Panc1 (cell line): ENCODE measurements around the gene SFSWAP. TPM values are rescaled to one million over a fixed set of nuclear protein-coding genes. Genes with fewer than 3 reads are reported as not detected.
A peak's percentile ranks its signal among the peaks of the same experiment; 100 is the strongest.

Source experiments
- ATAC-seq: fragments of 200-7000 bp; cut with Tn5 transposase; 2 replicates; pipeline ENCODE4 v1.9.1; 2020; ENCODE audit warnings: mild to moderate bottlenecking, moderate library complexity
- BruUV-seq: library from RNA; stranded (reverse); fragments of 400-500 nt; replicated peaks from 2 replicates; lab custom pipeline; 2021; lab: Mats Ljungman, UMichigan
- CTCF ChIA-PET: fragments of 300-600 bp; sonication (Branson Sonifier 250); formaldehyde crosslinking; loops from one replicate; lab custom pipeline; 2022; ENCODE audit warnings: antibody characterized with exemption; lab: Charles Lee
- POLR2A ChIA-PET: fragments of 300-600 bp; sonication (Branson Sonifier 250); formaldehyde crosslinking; loops from one replicate; lab custom pipeline; 2022; ENCODE audit warnings: antibody characterized with exemption; lab: Charles Lee
- DNase-seq: peaks from one replicate; pipeline ENCODE4 v3.0.0-alpha.2; 2010; ENCODE audit warnings: low read depth, low spot score
- H3K27ac ChIP-seq: 2 replicates; pipeline ENCODE4 v1.5.1; 2011; ENCODE audit warnings: mild to moderate bottlenecking, low read length, inconsistent platforms
- H3K27me3 ChIP-seq: fragments of 200-500 bp; sonication (Bioruptor generic); 2 replicates; pipeline ENCODE4 v1.6.0; 2014; ENCODE audit warnings: low read length, inconsistent platforms; ENCODE audit not compliant: control insufficient read depth, insufficient read depth
- H3K36me3 ChIP-seq: fragments of 200-500 bp; sonication (Bioruptor generic); 2 replicates; pipeline ENCODE4 v1.5.1; 2014; ENCODE audit warnings: inconsistent platforms, mild to moderate bottlenecking, low read length, moderate library complexity; ENCODE audit not compliant: control insufficient read depth, insufficient read depth
- H3K4me1 ChIP-seq: 2 replicates; pipeline ENCODE4 v1.5.1; 2011; ENCODE audit warnings: inconsistent platforms, mild to moderate bottlenecking, low read length, moderate library complexity; ENCODE audit not compliant: control insufficient read depth, insufficient read depth
- H3K4me3 ChIP-seq, 2 experiments: 2 replicates each; pipeline ENCODE4 v1.5.1; 2011 to 2012; ENCODE audit warnings: low read depth in 2 of 2, low read length in 2 of 2, mild to moderate bottlenecking in 2 of 2, inconsistent platforms in 1 of 2, moderate library complexity in 1 of 2
- H3K9me3 ChIP-seq: fragments of 200-500 bp; sonication (Bioruptor generic); 2 replicates; pipeline ENCODE4 v1.5.1; 2014; ENCODE audit warnings: low read depth, mild to moderate bottlenecking, inconsistent platforms, low read length, moderate library complexity; ENCODE audit not compliant: control insufficient read depth, insufficient read depth
- POLR2AphosphoS5 ChIP-seq: IDR thresholded peaks from 2 replicates; pipeline ENCODE4 v1.6.1; 2012; ENCODE audit warnings: mild to moderate bottlenecking, low read depth, low read length, moderate library complexity
- SIN3A ChIP-seq: IDR thresholded peaks from 2 replicates; pipeline ENCODE4 v1.6.1; 2012; ENCODE audit warnings: low read depth, mild to moderate bottlenecking, low read length, moderate library complexity, borderline replicate concordance; ENCODE audit not compliant: insufficient read depth
- TCF7L2 ChIP-seq: IDR thresholded peaks from 2 replicates; pipeline ENCODE4 v1.6.1; 2011; ENCODE audit warnings: mild to moderate bottlenecking, low read depth, low read length, inconsistent platforms
- in situ Hi-C: cut with HindIII; loops from 2 replicates; pipeline ENCODE4 v1.10.0; 2016; ENCODE audit warnings: low sequenced_read_pairs, low pct_unique_long_range_greater_than_20kb
- intact Hi-C: fragments of 100-400 bp; cut with micrococcal nuclease; formaldehyde crosslinking; loops from one replicate; pipeline ENCODE4 v1.10.0; 2022; ENCODE audit not compliant: unreplicated experiment
- total RNA-seq: library from RNA; stranded (reverse); gene quantifications from one replicate; pipeline ENCODE4 v1.2.1, GENCODE V29; 2021; ENCODE audit not compliant: unreplicated experiment
- TF ChIP-seq, protein P1 (sequence below), 2 experiments: IDR thresholded peaks; 2 replicates each; pipeline ENCODE4 v1.6.1; 2011 to 2012; ENCODE audit warnings: low read depth in 2 of 2, control low read depth in 1 of 2, low read length in 1 of 2, mild to moderate bottlenecking in 1 of 2, moderate library complexity in 1 of 2; ENCODE audit not compliant: insufficient read depth in 1 of 2
- TF ChIP-seq, protein P2 (sequence below): fragments of 450-650 bp; IDR thresholded peaks from 2 replicates; pipeline ENCODE4 v1.5.1; 2017; ENCODE audit warnings: mild to moderate bottlenecking

The SFSWAP gene
- total RNA-seq, 1 experiment from 2014 or later = 41.6 TPM

DNA sequence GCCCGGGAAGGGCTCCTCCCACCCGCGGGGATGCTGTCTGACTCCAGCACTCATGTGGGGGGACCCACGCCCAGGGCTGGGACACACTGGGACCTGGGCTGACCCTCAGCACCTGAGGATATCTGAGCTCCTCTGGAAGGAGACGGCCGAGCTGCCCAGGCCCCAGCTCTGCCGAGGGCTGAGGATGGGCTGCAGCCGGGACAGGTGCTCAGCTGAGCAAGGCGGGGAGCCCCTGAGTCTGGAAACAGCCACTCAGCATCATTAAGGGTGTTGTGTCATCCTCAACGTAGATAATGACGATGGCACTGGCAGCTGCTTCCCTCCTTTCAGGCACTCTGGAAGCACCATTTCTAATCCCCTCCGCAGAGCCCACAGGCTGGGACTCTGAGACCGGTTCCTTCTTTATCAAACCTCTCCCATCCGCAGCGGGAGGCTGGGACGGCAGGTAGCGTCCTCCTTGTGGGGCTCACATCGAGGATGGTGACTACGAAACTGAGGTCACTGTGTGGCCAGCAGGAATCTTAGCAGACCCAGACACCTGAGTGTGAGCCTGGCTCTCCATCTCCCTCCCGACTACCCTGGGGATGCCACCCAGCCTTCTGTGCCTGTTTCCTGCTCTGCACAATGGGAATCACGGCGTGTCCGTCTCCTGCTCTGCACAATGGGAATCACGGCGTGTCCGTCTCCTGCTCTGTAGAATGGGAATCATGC is 26.7 kb upstream of the SFSWAP start:
- intact Hi-C loops (no loop called here), in situ Hi-C loops (no loop called here)
- H3K27me3 ChIP-seq = no peaks in the 10 kb centered on the region
- no peak overlapping the region for H3K27ac ChIP-seq
- DNase-seq = no peak
- ChIA-PET POLR2A (interaction anchor here (0.5 kb wide), 1 partner anchor 443 kb away, joined by 3 read pairs; no protein-coding TSS in a partner anchor), CTCF (no interaction called here)
- no TSS peak for BruUV-seq
- no peaks in the 10 kb centered on the region for H3K36me3 ChIP-seq
- H3K4me1 ChIP-seq = no peaks in the 10 kb centered on the region
- H3K4me3 ChIP-seq = no peak overlapping the region
- 0 out of 2 replicates have a peak, but pooled peaks have one; percentile 13 for ATAC-seq
- TF ChIP-seq, protein P1, sequence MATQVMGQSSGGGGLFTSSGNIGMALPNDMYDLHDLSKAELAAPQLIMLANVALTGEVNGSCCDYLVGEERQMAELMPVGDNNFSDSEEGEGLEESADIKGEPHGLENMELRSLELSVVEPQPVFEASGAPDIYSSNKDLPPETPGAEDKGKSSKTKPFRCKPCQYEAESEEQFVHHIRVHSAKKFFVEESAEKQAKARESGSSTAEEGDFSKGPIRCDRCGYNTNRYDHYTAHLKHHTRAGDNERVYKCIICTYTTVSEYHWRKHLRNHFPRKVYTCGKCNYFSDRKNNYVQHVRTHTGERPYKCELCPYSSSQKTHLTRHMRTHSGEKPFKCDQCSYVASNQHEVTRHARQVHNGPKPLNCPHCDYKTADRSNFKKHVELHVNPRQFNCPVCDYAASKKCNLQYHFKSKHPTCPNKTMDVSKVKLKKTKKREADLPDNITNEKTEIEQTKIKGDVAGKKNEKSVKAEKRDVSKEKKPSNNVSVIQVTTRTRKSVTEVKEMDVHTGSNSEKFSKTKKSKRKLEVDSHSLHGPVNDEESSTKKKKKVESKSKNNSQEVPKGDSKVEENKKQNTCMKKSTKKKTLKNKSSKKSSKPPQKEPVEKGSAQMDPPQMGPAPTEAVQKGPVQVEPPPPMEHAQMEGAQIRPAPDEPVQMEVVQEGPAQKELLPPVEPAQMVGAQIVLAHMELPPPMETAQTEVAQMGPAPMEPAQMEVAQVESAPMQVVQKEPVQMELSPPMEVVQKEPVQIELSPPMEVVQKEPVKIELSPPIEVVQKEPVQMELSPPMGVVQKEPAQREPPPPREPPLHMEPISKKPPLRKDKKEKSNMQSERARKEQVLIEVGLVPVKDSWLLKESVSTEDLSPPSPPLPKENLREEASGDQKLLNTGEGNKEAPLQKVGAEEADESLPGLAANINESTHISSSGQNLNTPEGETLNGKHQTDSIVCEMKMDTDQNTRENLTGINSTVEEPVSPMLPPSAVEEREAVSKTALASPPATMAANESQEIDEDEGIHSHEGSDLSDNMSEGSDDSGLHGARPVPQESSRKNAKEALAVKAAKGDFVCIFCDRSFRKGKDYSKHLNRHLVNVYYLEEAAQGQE (IDR thresholded peaks at IDR 0.05; ENCODE audit: insufficient read depth in 1 of 2, low read depth in 2 of 2, low read length in 1 of 2) = no peak
- TF ChIP-seq POLR2AphosphoS5 = no peak
- no peak for TF ChIP-seq SIN3A
- TF ChIP-seq TCF7L2 = no peak
- TF ChIP-seq, protein P2, sequence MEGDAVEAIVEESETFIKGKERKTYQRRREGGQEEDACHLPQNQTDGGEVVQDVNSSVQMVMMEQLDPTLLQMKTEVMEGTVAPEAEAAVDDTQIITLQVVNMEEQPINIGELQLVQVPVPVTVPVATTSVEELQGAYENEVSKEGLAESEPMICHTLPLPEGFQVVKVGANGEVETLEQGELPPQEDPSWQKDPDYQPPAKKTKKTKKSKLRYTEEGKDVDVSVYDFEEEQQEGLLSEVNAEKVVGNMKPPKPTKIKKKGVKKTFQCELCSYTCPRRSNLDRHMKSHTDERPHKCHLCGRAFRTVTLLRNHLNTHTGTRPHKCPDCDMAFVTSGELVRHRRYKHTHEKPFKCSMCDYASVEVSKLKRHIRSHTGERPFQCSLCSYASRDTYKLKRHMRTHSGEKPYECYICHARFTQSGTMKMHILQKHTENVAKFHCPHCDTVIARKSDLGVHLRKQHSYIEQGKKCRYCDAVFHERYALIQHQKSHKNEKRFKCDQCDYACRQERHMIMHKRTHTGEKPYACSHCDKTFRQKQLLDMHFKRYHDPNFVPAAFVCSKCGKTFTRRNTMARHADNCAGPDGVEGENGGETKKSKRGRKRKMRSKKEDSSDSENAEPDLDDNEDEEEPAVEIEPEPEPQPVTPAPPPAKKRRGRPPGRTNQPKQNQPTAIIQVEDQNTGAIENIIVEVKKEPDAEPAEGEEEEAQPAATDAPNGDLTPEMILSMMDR = no peak
- no peaks in the 10 kb centered on the region for H3K9me3 ChIP-seq

DNA sequence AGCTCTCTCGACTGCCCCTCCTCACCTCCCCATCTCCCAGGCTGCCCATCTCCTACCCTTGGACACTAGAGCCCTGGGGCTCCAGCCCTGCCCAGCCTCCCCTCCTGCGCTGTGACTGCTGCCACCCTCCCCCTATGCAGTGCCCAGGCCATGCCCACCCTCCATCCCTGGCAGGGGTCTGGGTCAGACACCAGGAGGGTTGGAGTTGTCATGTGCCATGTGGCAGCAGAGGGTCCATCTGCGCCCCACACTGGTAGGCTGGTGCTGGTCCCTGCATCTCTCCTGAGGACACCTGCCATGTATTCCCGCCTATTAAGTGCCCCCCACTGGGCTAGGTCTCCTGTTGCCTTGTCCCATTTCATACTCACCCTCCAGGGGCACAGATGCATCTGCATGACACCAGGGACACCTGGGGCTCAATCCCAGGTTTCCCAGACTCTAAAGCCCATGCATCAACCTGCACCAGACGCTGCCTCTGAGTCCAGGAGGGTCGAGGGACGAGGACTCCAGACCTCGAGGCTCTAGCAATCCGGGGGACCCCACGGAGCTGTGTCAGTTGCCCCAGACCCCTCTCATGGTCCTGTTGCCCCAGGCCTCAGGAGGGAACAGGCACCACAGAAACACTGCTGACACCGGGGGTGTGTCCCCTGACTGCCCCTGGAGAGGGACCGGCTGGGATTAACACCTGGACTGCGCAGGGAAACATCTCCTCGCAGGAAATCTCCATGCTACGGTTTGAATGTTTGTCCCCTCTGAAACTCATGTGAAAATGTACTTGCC is 23.4 kb upstream of the SFSWAP start:
- TF ChIP-seq SIN3A (no peak), TCF7L2 (no peak), POLR2AphosphoS5 (no peak)
- TF ChIP-seq, protein P1 (IDR thresholded peaks at IDR 0.05; ENCODE audit: insufficient read depth in 1 of 2, low read depth in 2 of 2, low read length in 1 of 2) = no peak
- TF ChIP-seq, protein P2 = no peak
- DNase-seq (no peak), ATAC-seq (no peak)
- ChIA-PET CTCF (no interaction called here), POLR2A (no interaction called here)
- Histone ChIP-seq H3K27me3 (no peaks in the 10 kb centered on the region; the same call in 1 of the 2 replicates), H3K9me3 (no peaks in the 10 kb centered on the region), H3K4me1 (no peaks in the 10 kb centered on the region), H3K4me3 (no peak overlapping the region), H3K36me3 (no peaks in the 10 kb centered on the region), H3K27ac (no peak overlapping the region)
- in situ Hi-C loops = no loop called here
- intact Hi-C loops = no loop called here
- BruUV-seq = no TSS peak
